RWPE1 (cell line): ENCODE results near the gene PPP2CA.

Source experiments
- CTCF ChIA-PET: fragments of 350-600 bp; sonication (Branson Sonifier 250); formaldehyde crosslinking; extraction: SDS; loops from one replicate; lab custom pipeline; 2021; lab: Yijun Ruan, JAX
- POLR2A ChIA-PET: fragments of 400-600 bp; formaldehyde crosslinking; extraction: SDS; loops from one replicate; lab custom pipeline; 2020; ENCODE audit warnings: antibody characterized with exemption; ENCODE audit not compliant: low non-redundant PET; lab: Yijun Ruan, JAX
- DNase-seq: peaks from one replicate; pipeline ENCODE4 v3.0.0; 2012; ENCODE audit warnings: low spot score
- H3K27ac ChIP-seq: fragments of 450-650 bp; 2 replicates; pipeline ENCODE4 v1.5.1; 2017
- TF ChIP-seq, protein P1 (sequence below): fragments of 450-650 bp; conservative IDR thresholded peaks from 2 replicates; pipeline ENCODE4 v1.5.1; 2017; ENCODE audit warnings: low read depth, mild to moderate bottlenecking

The PPP2CA gene

DNA sequence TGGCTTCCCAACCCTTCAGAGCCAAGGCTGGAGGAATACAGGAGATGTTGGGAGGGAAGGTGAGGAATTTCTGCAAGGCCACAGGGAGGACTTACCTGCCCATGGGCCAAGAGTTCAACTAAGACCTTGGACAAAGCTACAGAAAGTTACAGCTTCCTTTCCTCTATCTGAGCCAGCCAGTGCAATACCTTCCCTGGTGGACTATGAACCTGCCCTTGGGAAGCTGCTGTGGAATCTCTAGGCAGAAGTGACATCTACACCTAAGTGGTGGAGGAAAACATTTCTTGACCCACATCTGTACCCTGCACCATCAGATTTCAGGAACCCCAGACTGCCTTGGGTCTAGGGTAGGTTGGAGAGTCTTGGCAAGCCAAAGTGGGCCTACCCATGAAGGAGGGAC, 42.4 kb downstream of the PPP2CA start:
- ChIA-PET POLR2A (no interaction called here), CTCF (interaction anchor here (0.6 to 8.3 kb wide), 12 partner anchors 10 to 715 kb away, joined by 3 to 78 read pairs (median 3); no protein-coding TSS in a partner anchor)
- no peak for DNase-seq
- no peak overlapping the region for H3K27ac ChIP-seq
- TF ChIP-seq, protein P1, sequence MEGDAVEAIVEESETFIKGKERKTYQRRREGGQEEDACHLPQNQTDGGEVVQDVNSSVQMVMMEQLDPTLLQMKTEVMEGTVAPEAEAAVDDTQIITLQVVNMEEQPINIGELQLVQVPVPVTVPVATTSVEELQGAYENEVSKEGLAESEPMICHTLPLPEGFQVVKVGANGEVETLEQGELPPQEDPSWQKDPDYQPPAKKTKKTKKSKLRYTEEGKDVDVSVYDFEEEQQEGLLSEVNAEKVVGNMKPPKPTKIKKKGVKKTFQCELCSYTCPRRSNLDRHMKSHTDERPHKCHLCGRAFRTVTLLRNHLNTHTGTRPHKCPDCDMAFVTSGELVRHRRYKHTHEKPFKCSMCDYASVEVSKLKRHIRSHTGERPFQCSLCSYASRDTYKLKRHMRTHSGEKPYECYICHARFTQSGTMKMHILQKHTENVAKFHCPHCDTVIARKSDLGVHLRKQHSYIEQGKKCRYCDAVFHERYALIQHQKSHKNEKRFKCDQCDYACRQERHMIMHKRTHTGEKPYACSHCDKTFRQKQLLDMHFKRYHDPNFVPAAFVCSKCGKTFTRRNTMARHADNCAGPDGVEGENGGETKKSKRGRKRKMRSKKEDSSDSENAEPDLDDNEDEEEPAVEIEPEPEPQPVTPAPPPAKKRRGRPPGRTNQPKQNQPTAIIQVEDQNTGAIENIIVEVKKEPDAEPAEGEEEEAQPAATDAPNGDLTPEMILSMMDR = no peak

DNA sequence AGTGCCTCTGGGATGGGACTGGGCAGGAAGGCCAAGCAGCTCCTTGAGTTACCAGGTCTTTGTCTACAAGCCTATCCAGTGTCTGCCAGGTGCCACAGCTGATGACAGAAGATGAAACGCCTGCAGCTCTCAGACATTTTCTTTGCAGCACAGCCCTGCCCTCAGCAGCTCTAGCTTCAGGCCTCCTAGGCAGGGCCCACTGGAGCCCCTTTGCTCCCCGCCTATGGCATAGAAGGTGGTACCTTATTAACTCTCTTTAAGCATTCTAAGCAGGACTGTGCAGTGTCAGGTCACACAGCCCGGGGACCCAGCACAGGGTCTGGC, 47.8 kb downstream of the PPP2CA start:
- POLR2A ChIA-PET = no interaction called here
- H3K27ac ChIP-seq = peak overlapping the region; percentile 99
- DNase-seq = no peak
- CTCF ChIA-PET = interaction anchor here (1.8 to 2.2 kb wide), 2 partner anchors 9 to 111 kb away, joined by 8 to 12 read pairs; no protein-coding TSS in a partner anchor
- TF ChIP-seq, protein P1 = no peak

DNA sequence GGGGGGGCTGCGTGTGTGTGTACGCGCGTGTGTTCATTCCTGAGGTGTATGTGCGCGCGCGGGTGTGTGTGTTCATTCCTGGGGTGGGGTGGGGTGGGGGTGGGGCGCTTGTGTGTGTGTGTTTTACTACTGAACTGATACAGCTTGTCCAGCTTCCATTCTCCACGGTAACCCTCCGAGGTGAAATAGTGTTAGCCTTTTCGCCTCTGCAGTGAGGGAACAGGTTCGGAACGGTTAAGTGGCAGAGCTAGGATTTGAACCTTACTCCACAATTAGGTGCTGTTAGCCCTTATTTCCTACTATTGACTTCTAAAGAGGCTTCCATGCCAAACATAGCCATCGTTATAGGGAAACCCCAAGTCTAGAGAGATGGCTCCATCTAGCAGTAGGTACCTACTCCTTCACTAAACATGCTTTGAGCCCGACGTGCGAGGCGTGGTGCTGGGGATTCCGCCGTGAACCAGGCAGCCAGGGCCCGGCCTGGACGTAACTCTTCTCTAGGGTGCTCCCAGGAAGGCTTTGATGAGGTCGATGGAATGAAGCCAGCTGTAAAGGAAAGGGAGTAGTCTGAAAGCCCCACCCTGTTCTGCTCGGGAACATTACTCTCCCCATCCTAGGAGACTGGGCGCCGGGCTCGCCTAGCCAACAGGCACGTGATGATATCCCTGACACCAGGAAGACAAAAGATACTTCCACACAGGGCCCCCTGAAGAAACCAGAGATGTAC, 48.3 kb downstream of the PPP2CA start:
- peak overlapping the region; percentile 99 for H3K27ac ChIP-seq
- ChIA-PET POLR2A (interaction anchor here (0.6 kb wide), 1 partner anchor 49 kb away, joined by 3 read pairs; the partner anchor contains the start of gene PPP2CA), CTCF (interaction anchor here (0.5 to 2.2 kb wide), 8 partner anchors 10 to 1811 kb away, joined by 3 to 12 read pairs (median 4); no protein-coding TSS in a partner anchor)
- peak; percentile 89 for DNase-seq
- TF ChIP-seq, protein P1 = no peak

DNA sequence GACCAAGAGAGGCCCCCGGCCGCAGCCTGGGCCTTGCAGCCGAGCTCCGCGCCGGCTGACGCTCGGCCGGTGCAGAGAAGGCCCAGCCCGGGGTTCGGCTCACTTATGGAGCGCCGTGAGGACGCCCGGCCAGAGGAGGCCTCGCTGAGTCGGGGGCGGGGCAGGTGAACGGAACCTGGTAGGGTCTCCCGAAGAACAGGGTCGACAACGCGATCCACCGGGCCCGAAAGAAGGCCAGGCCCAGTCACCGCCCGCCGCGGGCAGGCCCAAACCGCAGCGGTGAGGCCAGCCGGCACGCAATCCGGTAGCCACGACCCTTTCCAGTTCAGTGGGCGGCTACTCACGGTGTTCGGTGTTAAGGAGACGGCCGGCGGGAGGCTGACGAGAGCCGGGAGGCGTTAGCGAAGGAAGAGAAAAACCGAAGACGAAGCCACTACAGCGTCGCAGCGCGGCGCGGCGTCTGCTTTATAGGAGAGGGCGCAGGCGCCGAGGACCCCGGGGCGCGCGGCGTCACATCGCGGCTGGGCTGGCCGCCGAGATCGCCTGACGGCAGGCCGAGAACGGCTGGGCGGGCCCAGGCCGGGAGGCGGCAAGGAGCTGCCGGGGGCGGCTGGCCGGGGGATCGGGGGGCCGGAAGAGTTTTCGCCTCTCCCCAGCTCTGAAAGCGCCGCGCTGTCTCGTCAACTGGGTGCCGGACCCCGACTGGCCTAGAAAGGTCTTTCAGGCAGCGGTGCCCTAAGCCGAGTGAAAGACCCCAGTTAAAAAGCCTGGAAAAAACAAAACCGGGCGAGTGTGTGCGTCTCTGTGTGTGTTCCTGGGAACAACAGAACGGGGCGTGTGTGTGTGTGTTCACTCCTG, 49.1 kb downstream of the PPP2CA start, which contains the start of gene SKP1:
Gene SKP1 (minus strand): TSS at position 440 of the 858 bp plus-strand sequence. CDS start 2,928 bp downstream, outside the sequence.
- H3K27ac ChIP-seq = peak within 1 kb of the TSS; percentile 99
- TF ChIP-seq, protein P1 = no peak
- DNase-seq = peak; percentile 92
- CTCF ChIA-PET = interaction anchor here (0.5 to 2.2 kb wide), 8 partner anchors 10 to 1810 kb away, joined by 3 to 12 read pairs (median 4); no protein-coding TSS in a partner anchor
- POLR2A ChIA-PET = interaction anchor here (0.5 to 0.7 kb wide), 3 partner anchors 49 to 1952 kb away, joined by 3 to 5 read pairs (median 3); partner anchors contain the start of gene PPP2CA

- DNase-seq = no peak
- TF ChIP-seq, protein P1 = no peak
- peak overlapping the region; percentile 99 for H3K27ac ChIP-seq
- POLR2A ChIA-PET = interaction anchor here (0.5 to 0.7 kb wide), 2 partner anchors 543 to 1951 kb away, joined by 3 to 5 read pairs; no protein-coding TSS in a partner anchor
- CTCF ChIA-PET = interaction anchor here (0.7 to 1.6 kb wide), 2 partner anchors 136 to 1023 kb away, joined by 3 to 5 read pairs; no protein-coding TSS in a partner anchor
Observed at GRCh38 chr5:134175921-134176510, 49.9 kb downstream of the PPP2CA start.
